ENCODE data around the gene ZNF431. TPM values are rescaled to one million over a fixed set of nuclear protein-coding genes. Genes with fewer than 3 reads are reported as not detected.
A peak's percentile ranks its signal among the peaks of the same experiment; 100 is the strongest.

ZNF431 gene
- total and polyA plus RNA-seq, 2 of the 4 experiments (the other 2 are of a cell fraction), result 4.3 to 4.5 TPM

- Histone ChIP-seq H3K4me3 (ENCODE audit: insufficient read depth, low read depth, low read length) (no peak overlapping the region), H3K4ac (ENCODE audit: low read depth, low read length) (no peak overlapping the region), H3K9ac (ENCODE audit: low read depth, low read length) (no peak overlapping the region), H2AK9ac (replicated peaks; ENCODE audit: low read depth, low read length, poor library complexity) (no peak overlapping the region), H3K56ac (ENCODE audit: extremely low read depth, insufficient read depth, low read length) (no peak overlapping the region), H3K23ac (ENCODE audit: low read depth, low read length) (no peak overlapping the region), H3K18ac (ENCODE audit: low read depth, low read length) (no peak overlapping the region), H3K27me3 (ENCODE audit: control insufficient read depth, insufficient read depth, low read length) (no peaks in the 10 kb centered on the region), H2BK5ac (ENCODE audit: low read depth, low read length, poor library complexity, severe bottlenecking) (no peak overlapping the region), H3K36me3 (ENCODE audit: control insufficient read depth, insufficient read depth, low read length) (no peaks in the 10 kb centered on the region), H2BK15ac (ENCODE audit: low read depth, low read length) (no peak overlapping the region), H3K9me3 (ENCODE audit: control insufficient read depth, insufficient read depth, low read length) (0 out of 2 replicates have a peak, but pooled peaks cover 1% of the 10 kb centered on the region), H3K14ac (replicated peaks; ENCODE audit: low read depth, low read length) (no peak overlapping the region), H2AK5ac (ENCODE audit: low read depth, low read length) (no peak overlapping the region), H3K27ac (ENCODE audit: insufficient read depth, low read length) (no peak overlapping the region), H2BK20ac (ENCODE audit: low read depth, low read length) (no peak overlapping the region), H2BK120ac (ENCODE audit: low read depth, low read length) (no peak overlapping the region), H4K20me1 (ENCODE audit: insufficient read depth, low read length) (no peaks in the 10 kb centered on the region), H3K4me2 (ENCODE audit: low read depth, low read length) (no peak overlapping the region), H2AFZ (replicated peaks; ENCODE audit: low read length, poor library complexity) (peak overlapping the region; percentile 19), H3K79me1 (ENCODE audit: low read depth in 1 of 2, low read length in 2 of 2) (no peaks in the 10 kb centered on the region), H4K5ac (ENCODE audit: low read depth, low read length) (no peak overlapping the region), H3K4me1 (ENCODE audit: control insufficient read depth, insufficient read depth, low read length) (no peaks in the 10 kb centered on the region), H4K8ac (ENCODE audit: low read depth in 2 of 2, low read length in 2 of 2) (no peak overlapping the region), H4K91ac (ENCODE audit: insufficient read depth, low read depth, low read length) (no peak overlapping the region), H3K9me1 (ENCODE audit: insufficient read depth, low read length) (no peaks in the 10 kb centered on the region)
- DNase-seq (peak; percentile 14), ATAC-seq (ENCODE audit: low read depth) (peak; percentile 78)
- TF ChIP-seq SMC3 (IDR thresholded peaks at IDR 0.05; ENCODE audit: low read depth, low read length) (peak; percentile 28), RCOR1 (IDR thresholded peaks at IDR 0.05; ENCODE audit: insufficient replicate concordance, low read length) (no peak), RAD21 (IDR thresholded peaks at IDR 0.05; ENCODE audit: low read length) (peak; percentile 60), USF2 (IDR thresholded peaks at IDR 0.05; ENCODE audit: low read depth, low read length) (no peak), MXI1 (IDR thresholded peaks at IDR 0.05; ENCODE audit: borderline replicate concordance, low read depth, low read length) (no peak), RFX5 (IDR thresholded peaks at IDR 0.05; ENCODE audit: low read depth, low read length) (no peak), CEBPB (IDR thresholded peaks at IDR 0.05; ENCODE audit: low read depth, low read length) (no peak), BHLHE40 (IDR thresholded peaks at IDR 0.05; ENCODE audit: low read depth, low read length) (no peak), CHD1 (IDR thresholded peaks at IDR 0.05; ENCODE audit: low read depth, low read length) (no peak), MAFK (IDR thresholded peaks at IDR 0.05; ENCODE audit: low read depth, low read length) (no peak), NFE2L2 (IDR thresholded peaks at IDR 0.05; ENCODE audit: low read depth, low read length) (no peak), POLR2A (IDR thresholded peaks at IDR 0.05; ENCODE audit: low read depth, low read length) (no peak), MAZ (IDR thresholded peaks at IDR 0.05; ENCODE audit: borderline replicate concordance, low read depth, low read length) (no peak), FOS (IDR thresholded peaks at IDR 0.05; ENCODE audit: low read depth, low read length) (no peak)
- TF ChIP-seq, protein P1, sequence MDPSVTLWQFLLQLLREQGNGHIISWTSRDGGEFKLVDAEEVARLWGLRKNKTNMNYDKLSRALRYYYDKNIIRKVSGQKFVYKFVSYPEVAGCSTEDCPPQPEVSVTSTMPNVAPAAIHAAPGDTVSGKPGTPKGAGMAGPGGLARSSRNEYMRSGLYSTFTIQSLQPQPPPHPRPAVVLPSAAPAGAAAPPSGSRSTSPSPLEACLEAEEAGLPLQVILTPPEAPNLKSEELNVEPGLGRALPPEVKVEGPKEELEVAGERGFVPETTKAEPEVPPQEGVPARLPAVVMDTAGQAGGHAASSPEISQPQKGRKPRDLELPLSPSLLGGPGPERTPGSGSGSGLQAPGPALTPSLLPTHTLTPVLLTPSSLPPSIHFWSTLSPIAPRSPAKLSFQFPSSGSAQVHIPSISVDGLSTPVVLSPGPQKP (IDR thresholded peaks at IDR 0.05; ENCODE audit: borderline replicate concordance, low read depth, low read length), result no peak
- TF ChIP-seq, protein P2, sequence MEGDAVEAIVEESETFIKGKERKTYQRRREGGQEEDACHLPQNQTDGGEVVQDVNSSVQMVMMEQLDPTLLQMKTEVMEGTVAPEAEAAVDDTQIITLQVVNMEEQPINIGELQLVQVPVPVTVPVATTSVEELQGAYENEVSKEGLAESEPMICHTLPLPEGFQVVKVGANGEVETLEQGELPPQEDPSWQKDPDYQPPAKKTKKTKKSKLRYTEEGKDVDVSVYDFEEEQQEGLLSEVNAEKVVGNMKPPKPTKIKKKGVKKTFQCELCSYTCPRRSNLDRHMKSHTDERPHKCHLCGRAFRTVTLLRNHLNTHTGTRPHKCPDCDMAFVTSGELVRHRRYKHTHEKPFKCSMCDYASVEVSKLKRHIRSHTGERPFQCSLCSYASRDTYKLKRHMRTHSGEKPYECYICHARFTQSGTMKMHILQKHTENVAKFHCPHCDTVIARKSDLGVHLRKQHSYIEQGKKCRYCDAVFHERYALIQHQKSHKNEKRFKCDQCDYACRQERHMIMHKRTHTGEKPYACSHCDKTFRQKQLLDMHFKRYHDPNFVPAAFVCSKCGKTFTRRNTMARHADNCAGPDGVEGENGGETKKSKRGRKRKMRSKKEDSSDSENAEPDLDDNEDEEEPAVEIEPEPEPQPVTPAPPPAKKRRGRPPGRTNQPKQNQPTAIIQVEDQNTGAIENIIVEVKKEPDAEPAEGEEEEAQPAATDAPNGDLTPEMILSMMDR (conservative IDR thresholded peaks at IDR 0.05; ENCODE audit: low read depth, low read length), result peak; percentile 47
- intact Hi-C loops (cut with micrococcal nuclease) (loop anchor here (2.0 to 5.0 kb wide), 2 partner anchors 494 to 688 kb away; no protein-coding TSS in a partner anchor), dilution Hi-C loops (cut with HindIII; ENCODE audit: low sequenced_read_pairs, unreplicated experiment) (no loop called here), in situ Hi-C loops (cut with MboI; ENCODE audit: low sequenced_read_pairs) (no loop called here)
- BruUV-seq (replicated peaks), result no TSS peak
- POLR2A ChIA-PET (ENCODE audit: unreplicated experiment), result no interaction called here
- no CpG with 5 or more reads among the region's 9 CpGs for WGBS, 2 experiments (ENCODE audit: extremely low coverage in 2 of 2, insufficient read length in 1 of 2)
- CTCF ChIA-PET, result no interaction called here
Measured at GRCh38 chr19:21202865-21203494, 61.1 kb downstream of the ZNF431 start.

Measured in IMR-90 (cell line).